Progenitor cell of endocrine pancreas (in vitro differentiated cells): ENCODE results near the gene DSCAML1. TPM values are rescaled to one million over a fixed set of nuclear protein-coding genes. Genes with fewer than 3 reads are reported as not detected.

Experiments used
- DNase-seq: peaks from one replicate; pipeline ENCODE4 v3.0.0; 2021; ENCODE audit warnings: low spot score; ENCODE audit not compliant: unreplicated experiment
- H3K27ac Mint-ChIP-seq: 2 replicates; pipeline ENCODE4 v1.8.0; 2021; ENCODE audit warnings: mild to moderate bottlenecking, moderate library complexity, mixed read lengths
- H3K27me3 Mint-ChIP-seq: 2 replicates; pipeline ENCODE4 v1.8.0; 2021; ENCODE audit warnings: mixed read lengths
- H3K36me3 Mint-ChIP-seq: 2 replicates; pipeline ENCODE4 v1.8.0; 2022; ENCODE audit warnings: mixed read lengths; ENCODE audit not compliant: insufficient read depth
- H3K4me1 Mint-ChIP-seq: 2 replicates; pipeline ENCODE4 v1.8.0; 2021; ENCODE audit warnings: low read depth, mixed read lengths
- H3K4me3 Mint-ChIP-seq: 2 replicates; pipeline ENCODE4 v1.8.0; 2021; ENCODE audit warnings: low read depth, mild to moderate bottlenecking, moderate library complexity, mixed read lengths
- H3K9me3 Mint-ChIP-seq: 2 replicates; pipeline ENCODE4 v1.8.0; 2021; ENCODE audit warnings: low read depth, mixed read lengths
- total RNA-seq: library from RNA; stranded (reverse); gene quantifications from 2 replicates; pipeline ENCODE4 v1.2.1, GENCODE V29; 2021
- TF ChIP-seq, protein P1 (sequence below): fragments of 200-600 bp; sonication (generic); IDR thresholded peaks from one replicate; pipeline ENCODE4 v1.5.0; 2021; ENCODE audit warnings: antibody characterized with exemption, mild to moderate bottlenecking; ENCODE audit not compliant: unreplicated experiment

The DSCAML1 gene
- total RNA-seq, 1 donor from 2014 or later = 2.7 TPM

DNA sequence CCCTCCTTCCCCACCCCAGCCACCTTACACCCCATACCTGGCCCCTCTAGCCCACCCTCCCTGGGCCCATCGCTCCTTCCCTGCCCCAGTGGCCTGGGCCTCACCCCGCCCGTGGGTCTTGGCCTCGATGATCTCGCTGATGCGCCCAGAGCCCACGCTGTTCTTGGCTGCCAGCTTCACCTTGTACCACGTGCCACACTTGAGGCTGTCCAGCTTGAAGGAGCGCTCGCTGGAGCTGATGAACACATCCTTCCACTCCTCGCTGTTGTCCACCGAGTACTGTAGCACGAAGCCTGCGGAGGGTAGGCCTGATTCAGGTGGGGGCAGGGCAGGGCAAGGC lies 359.3 kb downstream of the DSCAML1 start:
- H3K27ac Mint-ChIP-seq = no peak overlapping the region
- no peaks in the 10 kb centered on the region for H3K36me3 Mint-ChIP-seq
- TF ChIP-seq, protein P1, sequence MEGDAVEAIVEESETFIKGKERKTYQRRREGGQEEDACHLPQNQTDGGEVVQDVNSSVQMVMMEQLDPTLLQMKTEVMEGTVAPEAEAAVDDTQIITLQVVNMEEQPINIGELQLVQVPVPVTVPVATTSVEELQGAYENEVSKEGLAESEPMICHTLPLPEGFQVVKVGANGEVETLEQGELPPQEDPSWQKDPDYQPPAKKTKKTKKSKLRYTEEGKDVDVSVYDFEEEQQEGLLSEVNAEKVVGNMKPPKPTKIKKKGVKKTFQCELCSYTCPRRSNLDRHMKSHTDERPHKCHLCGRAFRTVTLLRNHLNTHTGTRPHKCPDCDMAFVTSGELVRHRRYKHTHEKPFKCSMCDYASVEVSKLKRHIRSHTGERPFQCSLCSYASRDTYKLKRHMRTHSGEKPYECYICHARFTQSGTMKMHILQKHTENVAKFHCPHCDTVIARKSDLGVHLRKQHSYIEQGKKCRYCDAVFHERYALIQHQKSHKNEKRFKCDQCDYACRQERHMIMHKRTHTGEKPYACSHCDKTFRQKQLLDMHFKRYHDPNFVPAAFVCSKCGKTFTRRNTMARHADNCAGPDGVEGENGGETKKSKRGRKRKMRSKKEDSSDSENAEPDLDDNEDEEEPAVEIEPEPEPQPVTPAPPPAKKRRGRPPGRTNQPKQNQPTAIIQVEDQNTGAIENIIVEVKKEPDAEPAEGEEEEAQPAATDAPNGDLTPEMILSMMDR = no peak
- no peaks in the 10 kb centered on the region for H3K4me1 Mint-ChIP-seq
- no peak overlapping the region for H3K4me3 Mint-ChIP-seq
- no peak for DNase-seq
- H3K27me3 Mint-ChIP-seq = peaks cover 30% of the 10 kb centered on the region
- H3K9me3 Mint-ChIP-seq = no peaks in the 10 kb centered on the region

DNA sequence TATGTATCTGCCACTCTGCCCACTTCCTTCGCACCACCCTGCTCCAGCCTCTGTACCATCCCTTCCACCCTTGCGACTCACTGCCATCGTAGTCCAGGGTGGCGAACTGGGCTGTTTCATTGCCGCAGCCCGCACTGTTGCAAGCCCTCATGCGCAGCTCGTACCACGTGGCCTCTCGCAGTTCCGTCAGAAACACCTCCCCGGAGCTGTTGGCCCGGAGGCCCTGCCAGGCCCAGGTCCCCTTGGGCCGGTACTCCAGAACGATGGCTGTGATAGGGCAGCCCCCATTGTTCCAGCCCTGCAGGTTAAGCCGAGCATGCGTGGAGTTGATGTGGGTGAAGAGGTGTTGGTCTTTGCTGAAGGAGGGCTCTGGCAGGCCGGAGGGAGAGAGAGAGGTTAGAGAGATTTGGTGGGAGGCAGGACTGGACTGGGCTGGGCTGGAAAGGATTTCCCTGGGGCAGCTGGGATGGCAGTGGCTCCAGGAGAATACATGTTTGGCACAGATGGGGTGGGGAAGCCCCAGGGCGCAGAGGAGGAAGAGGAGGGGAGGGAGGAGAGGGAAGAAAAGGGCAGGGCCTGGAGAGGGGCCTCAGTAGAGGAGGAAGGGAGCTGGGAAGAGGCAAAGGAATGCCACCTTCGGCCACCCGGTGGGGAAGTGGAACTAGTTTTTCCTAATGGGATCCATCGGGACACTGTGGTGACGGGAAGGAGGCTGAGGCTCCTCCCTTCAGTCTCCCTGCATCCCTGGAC lies 359.8 kb downstream of the DSCAML1 start:
- DNase-seq = no peak
- H3K27ac Mint-ChIP-seq = no peak overlapping the region
- H3K4me1 Mint-ChIP-seq = no peaks in the 10 kb centered on the region
- no peaks in the 10 kb centered on the region for H3K9me3 Mint-ChIP-seq
- H3K36me3 Mint-ChIP-seq = no peaks in the 10 kb centered on the region
- TF ChIP-seq, protein P1 = no peak
- no peak overlapping the region for H3K4me3 Mint-ChIP-seq
- H3K27me3 Mint-ChIP-seq = peaks cover 29% of the 10 kb centered on the region

DNA sequence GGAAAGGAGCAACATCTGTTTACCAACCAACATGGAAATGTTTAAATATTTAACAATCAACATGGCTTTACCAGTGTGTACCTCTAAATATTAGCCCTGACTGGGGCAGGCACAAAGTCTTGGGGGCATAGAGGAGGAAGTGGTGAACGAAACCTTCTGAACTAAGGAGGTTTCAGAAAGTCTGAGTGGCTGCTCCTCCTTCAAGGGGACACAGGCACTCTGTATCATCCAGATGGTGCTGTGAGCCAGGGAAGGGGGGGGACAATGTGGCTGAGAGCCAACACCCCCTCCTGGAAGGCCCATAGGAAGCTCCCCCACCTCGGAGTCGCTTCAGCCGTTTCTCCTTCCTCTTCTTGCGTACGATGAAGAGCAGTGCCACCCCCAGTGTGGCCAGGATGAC lies 361.7 kb downstream of the DSCAML1 start:
- Mint-ChIP-seq H3K9me3 (no peaks in the 10 kb centered on the region), H3K27me3 (peaks cover 25% of the 10 kb centered on the region), H3K4me3 (no peak overlapping the region), H3K36me3 (no peaks in the 10 kb centered on the region), H3K4me1 (no peaks in the 10 kb centered on the region), H3K27ac (no peak overlapping the region)
- TF ChIP-seq, protein P1 = no peak
- no peak for DNase-seq

DNA sequence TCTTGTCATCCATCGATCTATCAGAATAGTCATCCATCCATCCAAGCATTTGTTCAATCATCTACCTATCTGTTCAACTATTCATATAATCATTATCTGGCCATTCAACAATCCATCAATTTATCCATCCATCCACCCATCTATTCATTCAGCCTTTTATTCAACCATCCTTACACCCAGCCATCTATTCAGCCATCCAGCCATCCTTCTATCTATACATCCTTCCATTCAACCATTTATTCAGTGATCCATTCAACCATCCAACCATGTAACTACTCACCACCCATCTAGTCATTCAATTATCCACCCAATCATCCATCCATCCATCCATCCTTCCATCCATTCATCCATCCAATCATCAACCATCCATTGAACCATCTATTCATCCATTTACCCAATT lies 362.5 kb downstream of the DSCAML1 start:
- peaks cover 17% of the 10 kb centered on the region for H3K27me3 Mint-ChIP-seq
- H3K4me3 Mint-ChIP-seq = no peak overlapping the region
- H3K36me3 Mint-ChIP-seq = no peaks in the 10 kb centered on the region
- no peak for DNase-seq
- TF ChIP-seq, protein P1 = no peak
- no peak overlapping the region for H3K27ac Mint-ChIP-seq
- H3K9me3 Mint-ChIP-seq = no peaks in the 10 kb centered on the region
- peaks cover 2% of the 10 kb centered on the region for H3K4me1 Mint-ChIP-seq

DNA sequence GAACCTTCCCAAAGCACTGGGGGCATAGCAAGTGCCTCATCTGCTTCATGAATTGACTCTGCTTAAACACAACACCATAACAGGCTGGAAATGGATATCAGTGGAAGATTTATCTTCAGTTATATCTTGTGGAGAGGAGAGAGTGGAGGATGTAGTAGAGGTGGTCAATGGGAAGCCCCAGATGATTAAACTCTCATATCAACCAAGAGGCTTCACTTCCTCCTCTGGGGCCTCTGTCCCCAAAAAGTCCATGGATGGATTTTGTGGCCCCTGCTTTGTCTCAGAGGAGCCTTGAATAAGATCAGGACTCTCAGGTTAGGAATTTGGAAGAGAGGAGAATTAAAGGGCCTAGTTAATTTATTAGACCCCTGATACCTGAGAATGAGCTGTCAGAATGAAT lies 363.3 kb downstream of the DSCAML1 start:
- peaks cover 2% of the 10 kb centered on the region for H3K4me1 Mint-ChIP-seq
- H3K27ac Mint-ChIP-seq = no peak overlapping the region
- no peak for DNase-seq
- peaks cover 17% of the 10 kb centered on the region for H3K27me3 Mint-ChIP-seq
- H3K9me3 Mint-ChIP-seq = no peaks in the 10 kb centered on the region
- no peak overlapping the region for H3K4me3 Mint-ChIP-seq
- H3K36me3 Mint-ChIP-seq = no peaks in the 10 kb centered on the region
- TF ChIP-seq, protein P1 = no peak
